SK-N-SH (cell line): Measurements from ENCODE around the gene MEF2D. TPM values are rescaled to one million over a fixed set of nuclear protein-coding genes. Genes with fewer than 3 reads are reported as not detected.

ENCODE experiments used
- CTCF ChIA-PET: fragments of 300-600, 350-600 bp; formaldehyde crosslinking; extraction: SDS; loops from one replicate; lab custom pipeline; 2021; lab: Yijun Ruan, JAX
- POLR2A ChIA-PET: fragments of 350-600 bp; sonication (Branson Sonifier 250); formaldehyde crosslinking; extraction: SDS; loops from one replicate; lab custom pipeline; 2020; ENCODE audit warnings: antibody characterized with exemption, inconsistent platforms; lab: Yijun Ruan, JAX
- DNase-seq: peaks from one replicate; pipeline ENCODE4 v3.0.0; 2012
- H2AFZ ChIP-seq: fragments of 200-600 bp; sonication (generic); 2 replicates; pipeline ENCODE4 v1.8.1; 2016; ENCODE audit warnings: antibody characterized with exemption, mild to moderate bottlenecking, low read depth
- H3F3A ChIP-seq: fragments of 200-600 bp; sonication (generic); replicated peaks from 2 replicates; pipeline ENCODE3; 2016; ENCODE audit warnings: antibody characterized with exemption, mild to moderate bottlenecking; ENCODE audit not compliant: insufficient read depth
- H3K27ac ChIP-seq, 2 experiments: fragments of 200-500 bp in 1 of 2; fragments of 200-600 bp in 1 of 2; sonication (Bioruptor generic) in 1 of 2; sonication (generic), shearing (Covaris generic) in 1 of 2; 2 replicates each; pipeline versions ENCODE4 v1.5.1 to v1.6.1; 2014 to 2016; ENCODE audit warnings: low read depth in 2 of 2, inconsistent platforms in 1 of 2, low read length in 1 of 2, mild to moderate bottlenecking in 1 of 2, mixed read lengths in 1 of 2
- H3K27me3 ChIP-seq: fragments of 200-600 bp; sonication (generic), shearing (Covaris generic); 2 replicates; pipeline ENCODE4 v1.6.1; 2016; ENCODE audit warnings: mixed run types; ENCODE audit not compliant: insufficient read depth
- H3K36me3 ChIP-seq, 2 experiments: fragments of 200-500 bp in 1 of 2; fragments of 200-600 bp in 1 of 2; sonication (Bioruptor generic) in 1 of 2; sonication (generic) in 1 of 2; replicated peaks in 1 of 2; 2 replicates each; pipeline versions ENCODE3 to v1.5.1; 2014 to 2016; ENCODE audit warnings: low read length in 1 of 2, mild to moderate bottlenecking in 1 of 2; ENCODE audit not compliant: insufficient read depth in 2 of 2, control insufficient read depth in 1 of 2
- H3K4me1 ChIP-seq, 2 experiments: fragments of 200-500 bp in 1 of 2; fragments of 200-600 bp in 1 of 2; sonication (Bioruptor generic) in 1 of 2; sonication (generic), shearing (Covaris generic) in 1 of 2; 2 replicates each; pipeline versions ENCODE4 v1.5.1 to v1.6.1; 2014 to 2016; ENCODE audit warnings: low read depth in 1 of 2, low read length in 1 of 2, mixed run types in 1 of 2; ENCODE audit not compliant: insufficient read depth in 2 of 2, control insufficient read depth in 1 of 2
- H3K4me2 ChIP-seq: fragments of 200-600 bp; sonication (generic), shearing (Covaris generic); 2 replicates; pipeline ENCODE4 v1.6.1; 2017; ENCODE audit warnings: mixed run types
- H3K4me3 ChIP-seq, 2 experiments: fragments of 200-500 bp in 1 of 2; fragments of 200-600 bp in 1 of 2; sonication (Bioruptor generic) in 1 of 2; sonication (generic), shearing (Covaris generic) in 1 of 2; 2 replicates each; pipeline versions ENCODE4 v1.5.1 to v1.8.1; 2014 to 2016; ENCODE audit warnings: low read depth in 2 of 2, inconsistent platforms in 1 of 2, low read length in 1 of 2, mild to moderate bottlenecking in 1 of 2, mixed read lengths in 1 of 2, moderate library complexity in 1 of 2
- H3K79me2 ChIP-seq: fragments of 200-600 bp; sonication (generic); 2 replicates; pipeline ENCODE4 v1.8.1; 2017; ENCODE audit warnings: mild to moderate bottlenecking; ENCODE audit not compliant: insufficient read depth
- H3K9ac ChIP-seq: fragments of 200-600 bp; sonication (generic); 2 replicates; pipeline ENCODE4 v1.6.1; 2017; ENCODE audit warnings: mixed run types
- H3K9me2 ChIP-seq: fragments of 200-600 bp; sonication (generic); 2 replicates; pipeline ENCODE4 v1.6.1; 2017; ENCODE audit warnings: mixed run types
- H3K9me3 ChIP-seq: fragments of 200-600 bp; sonication (generic); 2 replicates; pipeline ENCODE4 v1.6.1; 2017; ENCODE audit warnings: mixed run types, mild to moderate bottlenecking, moderate library complexity
- H4K20me1 ChIP-seq: fragments of 200-600 bp; sonication (generic); 2 replicates; pipeline ENCODE4 v1.6.1; 2017; ENCODE audit warnings: mild to moderate bottlenecking, mixed run types; ENCODE audit not compliant: insufficient read depth
- EP300 ChIP-seq, 2 experiments: IDR thresholded peaks; 2 replicates each; pipeline versions ENCODE4 v1.4.0 to v1.6.1; 2012; ENCODE audit warnings: borderline replicate concordance in 1 of 2, low read depth in 1 of 2, low read length in 1 of 2
- FOXM1 ChIP-seq: IDR thresholded peaks from 2 replicates; pipeline ENCODE4 v1.4.0; 2012; ENCODE audit warnings: low read depth, mild to moderate bottlenecking
- RCOR1 ChIP-seq: fragments of 150-350 bp; IDR thresholded peaks from 2 replicates; pipeline ENCODE4 v1.6.1; 2017; ENCODE audit warnings: antibody characterized with exemption, low read length
- SMC3 ChIP-seq: IDR thresholded peaks from 2 replicates; pipeline ENCODE4 v1.6.1; 2012; ENCODE audit warnings: low read depth, low read length, improper control_type of control experiment
- WGBS: methylation state at CpG from one replicate; pipeline ENCODE4 v1.1.6; 2017; ENCODE audit warnings: low lambda C conversion rate; 5-methylcytosine and 5-hydroxymethylcytosine counted together
- polyA plus RNA-seq, 3 experiments: library from polyadenylated mRNA; depleted of rRNA; stranded (reverse); fragments of >200 nt; gene quantifications; 2 replicates each; pipeline ENCODE4 v1.2.3, GENCODE V29; 2012
- TF ChIP-seq, protein P1 (sequence below): fragments of 150-350 bp; IDR thresholded peaks from 2 replicates; pipeline ENCODE4 v1.6.1; 2017; ENCODE audit warnings: antibody characterized with exemption, low read length, low read depth, borderline replicate concordance
- TF ChIP-seq, protein P2 (sequence below): fragments of 150-350 bp; IDR thresholded peaks from 2 replicates; pipeline ENCODE4 v1.6.1; 2016; ENCODE audit warnings: mild to moderate bottlenecking, low read depth, low read length
- TF ChIP-seq, protein P3 (sequence below): IDR thresholded peaks from 2 replicates; pipeline ENCODE4 v1.4.0; 2012; ENCODE audit warnings: low read depth

Gene MEF2D
- polyA plus RNA-seq, 1 of the 3 experiments (the other 2 are of a cell fraction), result 14.3 TPM

DNA sequence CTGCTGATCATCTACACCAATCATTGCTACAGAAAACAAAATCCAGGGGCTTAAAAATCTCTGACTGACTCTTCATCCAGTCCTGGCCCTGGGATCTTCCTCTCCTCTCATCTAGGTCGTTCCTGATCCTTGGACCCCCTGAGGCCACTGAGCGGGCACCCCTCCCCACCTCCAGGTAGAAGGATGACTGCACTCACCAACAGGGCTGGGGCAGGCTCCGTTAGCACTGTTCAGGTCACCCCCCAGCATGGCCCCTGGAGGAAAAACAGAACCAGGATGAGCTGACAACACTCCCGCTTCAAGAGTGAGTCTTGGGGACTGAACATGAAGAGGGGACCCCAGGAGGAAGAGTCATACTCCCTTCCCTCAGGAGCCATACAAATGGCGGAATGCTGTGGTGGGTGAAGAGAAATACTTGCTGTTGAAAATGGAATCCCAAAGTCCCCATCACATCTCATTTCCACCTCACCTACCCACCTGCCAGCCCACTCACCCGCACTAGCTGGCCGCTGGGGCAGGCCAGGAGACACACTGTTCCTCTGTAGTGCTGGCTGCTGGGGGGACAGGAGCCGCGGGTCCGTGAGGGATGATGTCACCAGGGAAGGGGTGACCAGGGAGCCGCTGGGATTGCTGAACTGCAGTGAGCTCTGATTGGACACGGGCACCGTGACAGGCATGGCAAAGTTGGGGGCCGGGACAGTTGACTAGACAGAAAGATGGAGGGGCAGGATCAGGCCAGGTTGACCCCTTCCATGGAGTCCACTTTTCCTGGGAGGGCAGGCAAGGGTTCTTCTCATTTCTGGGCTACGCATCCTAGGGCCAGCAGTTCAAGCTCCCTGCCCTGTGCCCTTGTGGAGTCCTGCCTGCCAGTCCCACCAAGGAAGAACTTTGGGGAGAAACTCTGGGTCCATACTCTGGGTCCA, 21.2 kb downstream of the MEF2D start:
- Histone ChIP-seq H3K9me2 (no peaks in the 10 kb centered on the region), H3K4me1 (peaks cover 0 to 5% of the 10 kb centered on the region in 2 experiments; a peak in 1 of 4 replicates), H3F3A (peaks cover 7% of the 10 kb centered on the region), H3K4me3 (no peak overlapping the region), H3K4me2 (no peak overlapping the region), H3K27ac (no peak overlapping the region), H3K27me3 (no peaks in the 10 kb centered on the region), H4K20me1 (peaks cover 61% of the 10 kb centered on the region), H3K9me3 (no peaks in the 10 kb centered on the region), H3K9ac (no peak overlapping the region), H3K79me2 (peaks cover 39% of the 10 kb centered on the region), H3K36me3 (peaks cover 38 to 85% of the 10 kb centered on the region in 2 experiments), H2AFZ (no peak overlapping the region)
- DNase-seq, result no peak
- ChIA-PET CTCF (interaction anchor here (1.5 to 3.2 kb wide), 5 partner anchors 9 to 129 kb away, joined by 8 to 47 read pairs (median 9); partner anchors contain the start of gene MEF2D), POLR2A (no interaction called here)
- TF ChIP-seq, protein P1, sequence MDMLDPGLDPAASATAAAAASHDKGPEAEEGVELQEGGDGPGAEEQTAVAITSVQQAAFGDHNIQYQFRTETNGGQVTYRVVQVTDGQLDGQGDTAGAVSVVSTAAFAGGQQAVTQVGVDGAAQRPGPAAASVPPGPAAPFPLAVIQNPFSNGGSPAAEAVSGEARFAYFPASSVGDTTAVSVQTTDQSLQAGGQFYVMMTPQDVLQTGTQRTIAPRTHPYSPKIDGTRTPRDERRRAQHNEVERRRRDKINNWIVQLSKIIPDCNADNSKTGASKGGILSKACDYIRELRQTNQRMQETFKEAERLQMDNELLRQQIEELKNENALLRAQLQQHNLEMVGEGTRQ, result no peak
- TF ChIP-seq EP300 (IDR thresholded peaks at IDR 0.05; ENCODE audit: borderline replicate concordance in 1 of 2, low read depth in 1 of 2, low read length in 1 of 2) (no peak), RCOR1 (no peak), FOXM1 (no peak)
- TF ChIP-seq, protein P2, sequence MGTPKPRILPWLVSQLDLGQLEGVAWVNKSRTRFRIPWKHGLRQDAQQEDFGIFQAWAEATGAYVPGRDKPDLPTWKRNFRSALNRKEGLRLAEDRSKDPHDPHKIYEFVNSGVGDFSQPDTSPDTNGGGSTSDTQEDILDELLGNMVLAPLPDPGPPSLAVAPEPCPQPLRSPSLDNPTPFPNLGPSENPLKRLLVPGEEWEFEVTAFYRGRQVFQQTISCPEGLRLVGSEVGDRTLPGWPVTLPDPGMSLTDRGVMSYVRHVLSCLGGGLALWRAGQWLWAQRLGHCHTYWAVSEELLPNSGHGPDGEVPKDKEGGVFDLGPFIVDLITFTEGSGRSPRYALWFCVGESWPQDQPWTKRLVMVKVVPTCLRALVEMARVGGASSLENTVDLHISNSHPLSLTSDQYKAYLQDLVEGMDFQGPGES, result no peak
- TF ChIP-seq, protein P3, sequence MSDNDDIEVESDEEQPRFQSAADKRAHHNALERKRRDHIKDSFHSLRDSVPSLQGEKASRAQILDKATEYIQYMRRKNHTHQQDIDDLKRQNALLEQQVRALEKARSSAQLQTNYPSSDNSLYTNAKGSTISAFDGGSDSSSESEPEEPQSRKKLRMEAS, result no peak
- 93% methylated on average over 15 of the region's 15 CpGs for WGBS

DNA sequence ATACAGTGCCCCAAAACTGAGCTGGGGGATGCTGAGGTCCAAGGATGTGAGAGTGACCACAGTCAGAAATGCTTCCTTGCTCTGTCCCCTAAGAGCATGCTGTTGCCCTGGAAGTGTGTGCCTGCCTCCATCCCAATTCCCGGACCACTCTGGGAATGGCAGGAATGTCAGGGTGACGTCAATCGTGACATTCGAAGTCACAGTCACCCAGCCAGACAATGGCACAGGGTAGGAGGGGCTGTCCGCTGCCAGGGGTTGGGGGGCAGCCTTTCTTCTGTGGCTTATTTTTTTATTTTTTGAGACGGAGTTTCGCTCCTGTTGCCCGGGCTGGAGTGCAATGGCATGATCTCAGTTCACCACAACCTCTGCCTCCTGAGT, 22.3 kb downstream of the MEF2D start:
- peaks cover 7% of the 10 kb centered on the region for H3F3A ChIP-seq
- peaks cover 32% of the 10 kb centered on the region for H3K79me2 ChIP-seq
- no peak overlapping the region for H2AFZ ChIP-seq
- no peak for TF ChIP-seq SMC3
- TF ChIP-seq, protein P2, result no peak
- H3K4me2 ChIP-seq, result no peak overlapping the region
- no peaks in the 10 kb centered on the region for H3K27me3 ChIP-seq
- POLR2A ChIA-PET, result no interaction called here
- peaks cover 41 to 89% of the 10 kb centered on the region in 2 experiments for H3K36me3 ChIP-seq
- no peak for DNase-seq
- CTCF ChIA-PET, result no interaction called here
- H3K9ac ChIP-seq, result no peak overlapping the region
- H3K9me2 ChIP-seq, result no peaks in the 10 kb centered on the region
- whole genome bisulfite sequencing, result 92% methylated on average over 8 of the region's 8 CpGs
- no peak overlapping the region for H3K4me3 ChIP-seq
- peaks cover 50% of the 10 kb centered on the region for H4K20me1 ChIP-seq
- 0 out of 4 replicates have a peak, but pooled peaks cover 0 to 5% of the 10 kb centered on the region in 2 experiments for H3K4me1 ChIP-seq
- peak overlapping the region in 1 of 2 experiments; percentile 55; a peak in 1 of 4 replicates for H3K27ac ChIP-seq
- no peaks in the 10 kb centered on the region for H3K9me3 ChIP-seq
